DND-41 (cell line): ENCODE measurements around the gene ARL6IP4.

Experiments used
- ATAC-seq: fragments of 200-7000 bp; cut with Tn5 transposase; 3 replicates; pipeline ENCODE4 v1.9.1; 2021; ENCODE audit warnings: low read depth; ENCODE audit not compliant: insufficient read depth
- DNase-seq: peaks from one replicate; pipeline ENCODE4 v3.0.0-alpha.2; 2020
- H2AFZ ChIP-seq: 2 replicates; pipeline ENCODE4 v1.6.0; 2012; ENCODE audit warnings: low read depth, low read length
- H3K27ac ChIP-seq: 2 replicates; pipeline ENCODE4 v1.5.1; 2012; ENCODE audit warnings: low read length, inconsistent platforms
- H3K27me3 ChIP-seq: fragments of 200-600 bp; sonication (generic); 2 replicates; pipeline ENCODE4 v1.6.0; 2012; ENCODE audit warnings: low read length, mild to moderate bottlenecking, inconsistent platforms; ENCODE audit not compliant: insufficient read depth, poor library complexity
- H3K36me3 ChIP-seq: 2 replicates; pipeline ENCODE4 v1.5.1; 2012; ENCODE audit warnings: low read length, inconsistent platforms; ENCODE audit not compliant: insufficient read depth
- H3K4me1 ChIP-seq: 2 replicates; pipeline ENCODE4 v1.5.1; 2012; ENCODE audit warnings: mild to moderate bottlenecking, low read length; ENCODE audit not compliant: insufficient read depth
- H3K4me2 ChIP-seq: 2 replicates; pipeline ENCODE4 v1.6.0; 2012; ENCODE audit warnings: mild to moderate bottlenecking, moderate library complexity, low read length, inconsistent platforms; ENCODE audit not compliant: insufficient read depth
- H3K4me3 ChIP-seq, 2 experiments: fragments of 200-600 bp in 1 of 2; shearing (Covaris generic) in 1 of 2; 2 replicates each; pipeline ENCODE4 v1.5.1; 2012 to 2016; ENCODE audit warnings: inconsistent platforms in 2 of 2, low read length in 2 of 2, mild to moderate bottlenecking in 2 of 2, low read depth in 1 of 2, moderate library complexity in 1 of 2
- H3K79me2 ChIP-seq: 2 replicates; pipeline ENCODE4 v1.6.0; 2012; ENCODE audit warnings: low read length, inconsistent platforms; ENCODE audit not compliant: insufficient read depth
- H3K9ac ChIP-seq: 2 replicates; pipeline ENCODE4 v1.6.0; 2012; ENCODE audit warnings: low read depth, mild to moderate bottlenecking, inconsistent platforms, low read length, moderate library complexity
- H3K9me3 ChIP-seq: 2 replicates; pipeline ENCODE4 v1.5.1; 2012; ENCODE audit warnings: low read length, moderate library complexity, mild to moderate bottlenecking, inconsistent platforms; ENCODE audit not compliant: insufficient read depth, severe bottlenecking
- H4K20me1 ChIP-seq: 2 replicates; pipeline ENCODE4 v1.6.0; 2012; ENCODE audit warnings: low read length; ENCODE audit not compliant: insufficient read depth
- CTCF ChIP-seq: IDR thresholded peaks from 2 replicates; pipeline ENCODE4 v1.5.1; 2012; ENCODE audit warnings: borderline replicate concordance, low read length, moderate library complexity, mild to moderate bottlenecking; ENCODE audit not compliant: poor library complexity, severe bottlenecking; ENCODE audit errors: extremely low read depth
- EZH2 ChIP-seq: IDR thresholded peaks from 3 replicates; pipeline ENCODE4 v1.6.1; 2012; ENCODE audit warnings: borderline replicate concordance, low read depth, mild to moderate bottlenecking, moderate library complexity, low read length, inconsistent platforms; ENCODE audit not compliant: severe bottlenecking

ARL6IP4 gene

GRCh38 chr12:122961531-122962329 lies 18.8 kb upstream of the ARL6IP4 start:
- Histone ChIP-seq H3K4me2 (no peak overlapping the region), H3K79me2 (no peaks in the 10 kb centered on the region), H3K27ac (no peak overlapping the region), H4K20me1 (0 out of 2 replicates have a peak, but pooled peaks cover 6% of the 10 kb centered on the region), H2AFZ (no peak overlapping the region), H3K9ac (no peak overlapping the region), H3K4me1 (peaks cover 16% of the 10 kb centered on the region), H3K4me3 (no peak overlapping the region), H3K27me3 (no peaks in the 10 kb centered on the region), H3K36me3 (0 out of 2 replicates have a peak, but pooled peaks cover 4% of the 10 kb centered on the region), H3K9me3 (no peaks in the 10 kb centered on the region)
- DNase-seq: no peak
- TF ChIP-seq CTCF (no peak), EZH2 (no peak)
- ATAC-seq: no peak

- Histone ChIP-seq H3K9ac (no peak overlapping the region), H3K27ac (no peak overlapping the region), H2AFZ (no peak overlapping the region), H3K36me3 (0 out of 2 replicates have a peak, but pooled peaks cover 4% of the 10 kb centered on the region), H3K4me2 (no peak overlapping the region), H3K9me3 (no peaks in the 10 kb centered on the region), H3K79me2 (no peaks in the 10 kb centered on the region), H3K4me3 (no peak overlapping the region), H3K27me3 (no peaks in the 10 kb centered on the region), H3K4me1 (peaks cover 16% of the 10 kb centered on the region), H4K20me1 (0 out of 2 replicates have a peak, but pooled peaks cover 6% of the 10 kb centered on the region)
- ATAC-seq: no peak
- TF ChIP-seq EZH2: no peak
- no peak for DNase-seq
These were observed 16.6 kb upstream of the ARL6IP4 start for GRCh38 chr12:122963941-122964265.

- 0 out of 2 replicates have a peak overlapping the region, but pooled peaks have one; percentile 19 for H3K4me2 ChIP-seq
- 0 out of 2 replicates have a peak, but pooled peaks cover 6% of the 10 kb centered on the region for H4K20me1 ChIP-seq
- 0 out of 2 replicates have a peak, but pooled peaks cover 4% of the 10 kb centered on the region for H3K36me3 ChIP-seq
- H3K9me3 ChIP-seq: no peaks in the 10 kb centered on the region
- no peak overlapping the region for H3K4me3 ChIP-seq
- no peaks in the 10 kb centered on the region for H3K27me3 ChIP-seq
- H2AFZ ChIP-seq: no peak overlapping the region
- H3K9ac ChIP-seq: no peak overlapping the region
- no peaks in the 10 kb centered on the region for H3K79me2 ChIP-seq
- ATAC-seq: no peak
- DNase-seq: no peak
- TF ChIP-seq EZH2: no peak
- H3K4me1 ChIP-seq: peaks cover 16% of the 10 kb centered on the region
- H3K27ac ChIP-seq: no peak overlapping the region
These were observed 15.8 kb upstream of the ARL6IP4 start for GRCh38 chr12:122964439-122965257.

GRCh38 chr12:122965321-122965751 lies 15.1 kb upstream of the ARL6IP4 start:
- DNase-seq: no peak
- 0 out of 2 replicates have a peak, but pooled peaks cover 6% of the 10 kb centered on the region for H4K20me1 ChIP-seq
- H2AFZ ChIP-seq: peak overlapping the region; percentile 75; the same call in 1 of the 2 replicates
- H3K4me2 ChIP-seq: peak overlapping the region; percentile 88
- H3K79me2 ChIP-seq: no peaks in the 10 kb centered on the region
- H3K27ac ChIP-seq: no peak overlapping the region; the same call in 1 of the 2 replicates
- ATAC-seq: no peak
- H3K9ac ChIP-seq: peak overlapping the region; percentile 55
- TF ChIP-seq EZH2: no peak
- TF ChIP-seq CTCF: no peak
- H3K9me3 ChIP-seq: no peaks in the 10 kb centered on the region
- H3K4me1 ChIP-seq: peaks cover 16% of the 10 kb centered on the region
- no peaks in the 10 kb centered on the region for H3K27me3 ChIP-seq
- peak overlapping the region in 1 of 2 experiments; percentile 62; a peak in 3 of 4 replicates for H3K4me3 ChIP-seq
- no peaks in the 10 kb centered on the region for H3K36me3 ChIP-seq
